ENCODE measurements around the gene VSTM2L.

Gene VSTM2L

GRCh38 chr20:37934634-37935375, 31.9 kb downstream of the VSTM2L start:
- Histone ChIP-seq H3K4me1 (ENCODE audit: control insufficient read depth in 1 of 2, insufficient read depth in 2 of 2, low read length in 2 of 2) (peaks cover 2 to 5% of the 10 kb centered on the region in 2 experiments), H2AFZ (ENCODE audit: insufficient read depth, low read length, poor library complexity) (no peak overlapping the region), H3K36me3 (ENCODE audit: control insufficient read depth in 1 of 2, insufficient read depth in 2 of 2, low read length in 2 of 2) (no peaks in the 10 kb centered on the region), H3K9me3 (ENCODE audit: insufficient read depth, low read depth, low read length) (peaks cover 3% of the 10 kb centered on the region), H2BK5ac (ENCODE audit: low read depth, low read length, poor library complexity) (no peak overlapping the region), H3K23ac (ENCODE audit: low read length) (no peak overlapping the region), H4K8ac (ENCODE audit: low read depth, low read length) (no peak overlapping the region), H4K91ac (ENCODE audit: low read depth, low read length) (no peak overlapping the region), H2BK120ac (ENCODE audit: insufficient read depth, low read length, poor library complexity) (no peak overlapping the region), H3K4me2 (ENCODE audit: low read length) (no peak overlapping the region), H3K9ac (ENCODE audit: low read length) (no peak overlapping the region), H3K79me1 (ENCODE audit: low read length) (no peaks in the 10 kb centered on the region), H4K12ac (ENCODE audit: low read depth, low read length) (no peak overlapping the region), H3K4ac (ENCODE audit: low read depth, low read length) (no peak overlapping the region), H3K4me3 (ENCODE audit: low read depth, low read length) (no peak overlapping the region), H3K18ac (ENCODE audit: low read length) (no peak overlapping the region), H2AK5ac (ENCODE audit: low read length) (no peak overlapping the region), H3K14ac (ENCODE audit: low read length) (no peak overlapping the region), H3K79me2 (ENCODE audit: control insufficient read depth, insufficient read depth, low read length, poor library complexity) (no peaks in the 10 kb centered on the region), H2BK12ac (ENCODE audit: low read length) (no peak overlapping the region), H3K27me3 (ENCODE audit: insufficient read depth, low read length) (no peaks in the 10 kb centered on the region), H3K27ac (ENCODE audit: low read depth, low read length) (no peak overlapping the region)
- DNase-seq: no peak
- WGBS (ENCODE audit: extremely low coverage, insufficient coverage, insufficient read length): no CpG with 5 or more reads among the region's 14 CpGs

GRCh38 chr20:37935435-37935834, 32.5 kb downstream of the VSTM2L start:
- H3K4me3 ChIP-seq (ENCODE audit: low read depth, low read length): no peak overlapping the region
- no peaks in the 10 kb centered on the region for H3K79me2 ChIP-seq (ENCODE audit: control insufficient read depth, insufficient read depth, low read length, poor library complexity)
- WGBS (ENCODE audit: extremely low coverage, insufficient coverage, insufficient read length): no CpG with 5 or more reads among the region's 7 CpGs
- no peak overlapping the region for H4K91ac ChIP-seq (ENCODE audit: low read depth, low read length)
- no peak overlapping the region for H3K4ac ChIP-seq (ENCODE audit: low read depth, low read length)
- no peak overlapping the region for H2BK12ac ChIP-seq (ENCODE audit: low read length)
- no peaks in the 10 kb centered on the region for H3K36me3 ChIP-seq (ENCODE audit: control insufficient read depth in 1 of 2, insufficient read depth in 2 of 2, low read length in 2 of 2)
- no peak overlapping the region for H2BK5ac ChIP-seq (ENCODE audit: low read depth, low read length, poor library complexity)
- no peak overlapping the region for H2AFZ ChIP-seq (ENCODE audit: insufficient read depth, low read length, poor library complexity)
- H3K23ac ChIP-seq (ENCODE audit: low read length): no peak overlapping the region
- DNase-seq: no peak
- H3K9ac ChIP-seq (ENCODE audit: low read length): no peak overlapping the region
- peaks cover 2 to 5% of the 10 kb centered on the region in 2 experiments for H3K4me1 ChIP-seq (ENCODE audit: control insufficient read depth in 1 of 2, insufficient read depth in 2 of 2, low read length in 2 of 2)
- H3K4me2 ChIP-seq (ENCODE audit: low read length): no peak overlapping the region
- H3K18ac ChIP-seq (ENCODE audit: low read length): no peak overlapping the region
- no peak overlapping the region for H2AK5ac ChIP-seq (ENCODE audit: low read length)
- H4K8ac ChIP-seq (ENCODE audit: low read depth, low read length): no peak overlapping the region
- H3K79me1 ChIP-seq (ENCODE audit: low read length): no peaks in the 10 kb centered on the region
- no peak overlapping the region for H2BK120ac ChIP-seq (ENCODE audit: insufficient read depth, low read length, poor library complexity)
- no peak overlapping the region for H4K12ac ChIP-seq (ENCODE audit: low read depth, low read length)
- H3K27ac ChIP-seq (ENCODE audit: low read depth, low read length): no peak overlapping the region
- no peaks in the 10 kb centered on the region for H3K27me3 ChIP-seq (ENCODE audit: insufficient read depth, low read length)
- peaks cover 6% of the 10 kb centered on the region for H3K9me3 ChIP-seq (ENCODE audit: insufficient read depth, low read depth, low read length)
- H3K14ac ChIP-seq (ENCODE audit: low read length): no peak overlapping the region

GRCh38 chr20:37936041-37936440, 33.1 kb downstream of the VSTM2L start:
- no peaks in the 10 kb centered on the region for H3K79me1 ChIP-seq (ENCODE audit: low read length)
- no peaks in the 10 kb centered on the region for H3K27me3 ChIP-seq (ENCODE audit: insufficient read depth, low read length)
- H3K4me2 ChIP-seq (ENCODE audit: low read length): no peak overlapping the region
- peaks cover 6% of the 10 kb centered on the region for H3K9me3 ChIP-seq (ENCODE audit: insufficient read depth, low read depth, low read length)
- H2AK5ac ChIP-seq (ENCODE audit: low read length): no peak overlapping the region
- H3K9ac ChIP-seq (ENCODE audit: low read length): no peak overlapping the region
- DNase-seq: no peak
- no peaks in the 10 kb centered on the region for H3K36me3 ChIP-seq (ENCODE audit: control insufficient read depth in 1 of 2, insufficient read depth in 2 of 2, low read length in 2 of 2)
- no peak overlapping the region for H4K91ac ChIP-seq (ENCODE audit: low read depth, low read length)
- H4K8ac ChIP-seq (ENCODE audit: low read depth, low read length): no peak overlapping the region
- H3K23ac ChIP-seq (ENCODE audit: low read length): no peak overlapping the region
- H3K14ac ChIP-seq (ENCODE audit: low read length): no peak overlapping the region
- H2AFZ ChIP-seq (ENCODE audit: insufficient read depth, low read length, poor library complexity): no peak overlapping the region
- no peak overlapping the region for H2BK12ac ChIP-seq (ENCODE audit: low read length)
- no peak overlapping the region for H3K4me3 ChIP-seq (ENCODE audit: low read depth, low read length)
- no peak overlapping the region for H3K18ac ChIP-seq (ENCODE audit: low read length)
- no peak overlapping the region for H4K12ac ChIP-seq (ENCODE audit: low read depth, low read length)
- WGBS (ENCODE audit: extremely low coverage, insufficient coverage, insufficient read length): no CpG with 5 or more reads among the region's 10 CpGs
- no peak overlapping the region for H3K4ac ChIP-seq (ENCODE audit: low read depth, low read length)
- no peak overlapping the region for H3K27ac ChIP-seq (ENCODE audit: low read depth, low read length)
- peaks cover 2 to 5% of the 10 kb centered on the region in 2 experiments for H3K4me1 ChIP-seq (ENCODE audit: control insufficient read depth in 1 of 2, insufficient read depth in 2 of 2, low read length in 2 of 2)
- H3K79me2 ChIP-seq (ENCODE audit: control insufficient read depth, insufficient read depth, low read length, poor library complexity): no peaks in the 10 kb centered on the region
- H2BK120ac ChIP-seq (ENCODE audit: insufficient read depth, low read length, poor library complexity): no peak overlapping the region
- no peak overlapping the region for H2BK5ac ChIP-seq (ENCODE audit: low read depth, low read length, poor library complexity)

GRCh38 chr20:37936451-37936850, 33.5 kb downstream of the VSTM2L start:
- Histone ChIP-seq H2AK5ac (ENCODE audit: low read length) (no peak overlapping the region), H3K18ac (ENCODE audit: low read length) (no peak overlapping the region), H4K12ac (ENCODE audit: low read depth, low read length) (no peak overlapping the region), H3K27ac (ENCODE audit: low read depth, low read length) (no peak overlapping the region), H2AFZ (ENCODE audit: insufficient read depth, low read length, poor library complexity) (no peak overlapping the region), H3K27me3 (ENCODE audit: insufficient read depth, low read length) (no peaks in the 10 kb centered on the region), H2BK120ac (ENCODE audit: insufficient read depth, low read length, poor library complexity) (no peak overlapping the region), H3K9me3 (ENCODE audit: insufficient read depth, low read depth, low read length) (peaks cover 6% of the 10 kb centered on the region), H3K36me3 (ENCODE audit: control insufficient read depth in 1 of 2, insufficient read depth in 2 of 2, low read length in 2 of 2) (no peaks in the 10 kb centered on the region), H3K4me2 (ENCODE audit: low read length) (no peak overlapping the region), H3K79me1 (ENCODE audit: low read length) (no peaks in the 10 kb centered on the region), H2BK12ac (ENCODE audit: low read length) (no peak overlapping the region), H4K8ac (ENCODE audit: low read depth, low read length) (no peak overlapping the region), H2BK5ac (ENCODE audit: low read depth, low read length, poor library complexity) (no peak overlapping the region), H3K9ac (ENCODE audit: low read length) (no peak overlapping the region), H4K91ac (ENCODE audit: low read depth, low read length) (no peak overlapping the region), H3K4me1 (ENCODE audit: control insufficient read depth in 1 of 2, insufficient read depth in 2 of 2, low read length in 2 of 2) (peaks cover 2 to 5% of the 10 kb centered on the region in 2 experiments), H3K4ac (ENCODE audit: low read depth, low read length) (no peak overlapping the region), H3K79me2 (ENCODE audit: control insufficient read depth, insufficient read depth, low read length, poor library complexity) (no peaks in the 10 kb centered on the region), H3K14ac (ENCODE audit: low read length) (no peak overlapping the region), H3K4me3 (ENCODE audit: low read depth, low read length) (no peak overlapping the region), H3K23ac (ENCODE audit: low read length) (no peak overlapping the region)
- no CpG with 5 or more reads among the region's 8 CpGs for WGBS (ENCODE audit: extremely low coverage, insufficient coverage, insufficient read length)
- no peak for DNase-seq
